ENCODE results near the gene ENTPD8.
"Not testable (repeated sequence)": the region's sequence is repeated elsewhere in the genome, so short reads cannot be mapped to it uniquely, and the experiment has no call there.

ENTPD8 gene

GRCh38 chr9:137411645-137412380 is 29.3 kb downstream of the ENTPD8 start:
- DNase-seq (ENCODE audit: low spot score), result no peak

- DNase-seq (ENCODE audit: low spot score), result no peak
These were observed 29.9 kb downstream of the ENTPD8 start for GRCh38 chr9:137411260-137411644.

GRCh38 chr9:137410891-137411249 is 30.3 kb downstream of the ENTPD8 start:
- DNase-seq (ENCODE audit: low spot score), result no peak

GRCh38 chr9:137410236-137410890 is 30.8 kb downstream of the ENTPD8 start:
- DNase-seq (ENCODE audit: low spot score), result not testable (repeated sequence)

- DNase-seq (ENCODE audit: low spot score), result no peak
These were observed 31.6 kb downstream of the ENTPD8 start for GRCh38 chr9:137409515-137409914.

GRCh38 chr9:137408651-137409405 is 32.3 kb downstream of the ENTPD8 start:
- DNase-seq (ENCODE audit: low spot score), result no peak

GRCh38 chr9:137407590-137408300 is 33.4 kb downstream of the ENTPD8 start:
- no peak for DNase-seq (ENCODE audit: low spot score)

GRCh38 chr9:137406876-137407589 is 34.1 kb downstream of the ENTPD8 start:
- peak; percentile 61 for DNase-seq (ENCODE audit: low spot score)

- no peak for DNase-seq (ENCODE audit: low spot score)
These were observed 34.9 kb downstream of the ENTPD8 start for GRCh38 chr9:137406085-137406760.

- DNase-seq (ENCODE audit: low spot score), result no peak
These were observed 35.5 kb downstream of the ENTPD8 start for GRCh38 chr9:137405677-137406081.

GRCh38 chr9:137404961-137405567 is 36.1 kb downstream of the ENTPD8 start:
- DNase-seq (ENCODE audit: low spot score), result no peak

GRCh38 chr9:137403269-137403668 is 37.9 kb downstream of the ENTPD8 start:
- DNase-seq (ENCODE audit: low spot score), result no peak

- no peak for DNase-seq (ENCODE audit: low spot score)
These were observed 38.4 kb downstream of the ENTPD8 start for GRCh38 chr9:137402746-137403145.

- no peak for DNase-seq (ENCODE audit: low spot score)
These were observed 42.3 kb downstream of the ENTPD8 start for GRCh38 chr9:137398561-137399468.

GRCh38 chr9:137397675-137398423 is 43.3 kb downstream of the ENTPD8 start:
- no peak for DNase-seq (ENCODE audit: low spot score)

- DNase-seq (ENCODE audit: low spot score), result no peak
These were observed 44.4 kb downstream of the ENTPD8 start for GRCh38 chr9:137396634-137397367.

GRCh38 chr9:137396227-137396626 is 44.9 kb downstream of the ENTPD8 start:
- DNase-seq (ENCODE audit: low spot score), result no peak

GRCh38 chr9:137395666-137396010 is 45.5 kb downstream of the ENTPD8 start:
- no peak for DNase-seq (ENCODE audit: low spot score)
